CD4-positive, alpha-beta T cell treated with Interleukin-15 for 4 hours (primary cell): ENCODE data around the gene PPIC.
"Not testable (repeated sequence)": the region's sequence is repeated elsewhere in the genome, so short reads cannot be mapped to it uniquely, and the experiment has no call there.

ENCODE experiments used
- DNase-seq: peaks from one replicate; pipeline ENCODE4 v3.0.0-alpha.2; 2020; ENCODE audit warnings: low spot score

PPIC gene

GRCh38 chr5:123007754-123008153, 28.8 kb downstream of the PPIC start:
- no peak for DNase-seq

GRCh38 chr5:123007182-123007581, 29.3 kb downstream of the PPIC start:
- no peak for DNase-seq

GRCh38 chr5:123001808-123002207, 34.7 kb downstream of the PPIC start:
- DNase-seq: no peak

- no peak for DNase-seq
These were observed 35.8 kb downstream of the PPIC start for GRCh38 chr5:123000731-123001130.

GRCh38 chr5:122999947-123000563, 36.5 kb downstream of the PPIC start:
- no peak for DNase-seq

GRCh38 chr5:122997294-122997693, 39.2 kb downstream of the PPIC start:
- DNase-seq: no peak

- DNase-seq: no peak
These were observed 40.4 kb downstream of the PPIC start for GRCh38 chr5:122996091-122996490.

- no peak for DNase-seq
These were observed 50.4 kb downstream of the PPIC start for GRCh38 chr5:122985954-122986721.

- no peak for DNase-seq
These were observed 51.4 kb downstream of the PPIC start for GRCh38 chr5:122985006-122985700.

- DNase-seq: no peak
These were observed 52.1 kb downstream of the PPIC start for GRCh38 chr5:122984425-122984824.

- no peak for DNase-seq
These were observed 54.1 kb downstream of the PPIC start for GRCh38 chr5:122982376-122982775.

- no peak for DNase-seq
These were observed 54.7 kb downstream of the PPIC start for GRCh38 chr5:122981846-122982245.

- no peak for DNase-seq
These were observed 57.8 kb downstream of the PPIC start for GRCh38 chr5:122978644-122979297.

- DNase-seq: no peak
These were observed 58.5 kb downstream of the PPIC start for GRCh38 chr5:122978068-122978467.

- no peak for DNase-seq
These were observed 59.2 kb downstream of the PPIC start for GRCh38 chr5:122977319-122977718.

- not testable (repeated sequence) for DNase-seq
These were observed 62.3 kb downstream of the PPIC start for GRCh38 chr5:122974251-122974650.

GRCh38 chr5:122973759-122974158, 62.8 kb downstream of the PPIC start:
- DNase-seq: not testable (repeated sequence)
